Endothelial cell of hepatic sinusoid (primary cell): ENCODE data around the gene CELF2.
"Not testable (repeated sequence)": the region's sequence is repeated elsewhere in the genome, so short reads cannot be mapped to it uniquely, and the experiment has no call there.

Experiments used
- in situ Hi-C: cut with HindIII; loops from 2 replicates; pipeline ENCODE4 v1.10.0; 2017; ENCODE audit warnings: low sequenced_read_pairs

The CELF2 gene

DNA sequence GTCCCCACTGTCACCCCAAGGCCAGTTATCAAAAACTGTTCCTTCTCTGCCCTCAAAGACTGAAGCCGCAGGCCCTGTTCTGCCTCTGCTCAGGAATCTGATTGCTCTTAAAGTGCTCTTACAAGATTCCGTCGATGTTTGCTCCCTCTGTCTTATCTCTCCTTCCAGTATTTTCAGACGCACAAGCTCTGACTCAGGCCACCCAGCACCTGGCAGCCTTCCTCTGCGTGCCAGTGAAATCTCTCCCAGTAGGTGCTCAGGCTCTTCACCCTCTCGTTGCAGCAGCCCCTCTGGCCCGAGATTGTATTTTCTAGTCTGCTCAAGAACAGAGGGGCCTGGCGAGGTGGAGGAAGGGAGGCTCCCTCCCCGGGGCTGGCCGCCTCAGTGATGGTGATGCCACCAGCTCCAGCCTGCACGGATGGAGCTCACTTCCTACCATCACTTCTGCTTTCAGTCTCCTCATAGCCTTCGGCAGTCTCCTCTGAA is 317.5 kb downstream of the CELF2 start:
- in situ Hi-C loops = loop anchor here (5.0 kb wide), 1 partner anchor 33 kb away; no protein-coding TSS in a partner anchor

DNA sequence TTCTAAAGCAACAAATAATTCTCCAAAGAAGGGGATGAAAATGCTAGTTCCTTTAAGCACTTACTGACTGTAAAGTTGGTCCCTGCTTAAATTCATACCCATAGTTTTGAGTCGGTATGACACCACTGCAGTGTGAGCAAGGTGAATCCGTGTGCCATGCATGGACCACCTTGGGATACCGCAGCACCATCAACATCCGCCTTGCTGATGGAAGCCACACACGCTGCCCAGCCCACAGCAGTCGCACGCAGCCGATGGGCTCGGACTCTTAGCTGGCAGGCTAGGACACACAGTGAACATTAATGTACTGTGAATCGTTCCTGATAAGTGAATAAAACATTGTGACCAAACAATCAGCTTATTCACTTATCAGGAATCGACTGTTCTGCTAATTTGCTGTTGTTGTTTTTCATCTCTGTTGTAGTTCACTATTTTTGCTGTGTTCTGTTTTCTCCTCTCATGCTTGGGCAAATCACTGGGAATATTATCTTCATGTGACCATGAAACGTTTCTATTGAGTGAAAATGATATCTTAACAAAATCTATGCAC is 318.3 kb downstream of the CELF2 start:
- in situ Hi-C loops = loop anchor here (5.0 kb wide), 1 partner anchor 34 kb away; no protein-coding TSS in a partner anchor

DNA sequence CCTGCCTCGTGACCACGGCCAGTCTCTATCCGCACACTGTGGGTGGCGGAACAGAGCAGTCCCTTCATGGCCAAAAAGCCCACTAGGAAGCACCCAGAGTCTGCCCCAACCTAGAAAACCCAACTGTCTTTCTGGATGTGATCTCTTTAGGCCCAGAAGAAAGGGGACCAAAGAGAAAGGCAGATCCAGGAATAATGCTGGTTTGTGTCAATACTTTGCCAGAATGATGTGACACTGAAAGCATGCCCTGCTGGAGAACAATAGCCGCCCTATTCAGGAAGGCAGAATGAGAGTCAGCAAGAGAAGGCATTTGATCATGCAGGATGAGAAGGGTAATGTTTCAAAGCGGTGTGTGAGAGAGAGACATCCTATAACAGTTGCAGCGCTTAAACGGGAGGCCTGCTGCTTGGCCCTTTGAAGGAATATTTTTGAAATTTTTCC is 319.1 kb downstream of the CELF2 start:
- in situ Hi-C loops = loop anchor here (5.0 kb wide), 1 partner anchor 34 kb away; no protein-coding TSS in a partner anchor

DNA sequence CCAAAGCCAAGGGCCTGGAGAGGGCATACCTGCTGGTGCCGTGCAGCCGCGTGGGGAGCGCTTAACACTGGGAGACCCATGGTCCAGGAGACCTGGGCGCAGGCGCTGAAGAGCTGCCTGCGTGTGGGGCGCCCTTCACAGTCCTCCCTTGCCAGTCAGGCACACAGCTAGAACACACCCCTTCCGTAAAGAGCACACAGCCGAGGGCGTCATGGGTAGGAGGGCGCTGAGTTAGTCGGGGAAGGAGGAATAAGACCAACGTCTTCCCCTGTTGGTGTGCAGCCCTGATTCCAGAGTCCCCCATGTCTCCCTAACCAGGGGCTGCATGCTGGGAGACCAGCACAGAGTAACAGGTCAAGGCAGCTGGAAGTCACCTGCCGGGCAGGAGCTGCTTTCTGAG is 319.8 kb downstream of the CELF2 start:
- in situ Hi-C loops = loop anchor here (5.0 kb wide), 1 partner anchor 35 kb away; no protein-coding TSS in a partner anchor

DNA sequence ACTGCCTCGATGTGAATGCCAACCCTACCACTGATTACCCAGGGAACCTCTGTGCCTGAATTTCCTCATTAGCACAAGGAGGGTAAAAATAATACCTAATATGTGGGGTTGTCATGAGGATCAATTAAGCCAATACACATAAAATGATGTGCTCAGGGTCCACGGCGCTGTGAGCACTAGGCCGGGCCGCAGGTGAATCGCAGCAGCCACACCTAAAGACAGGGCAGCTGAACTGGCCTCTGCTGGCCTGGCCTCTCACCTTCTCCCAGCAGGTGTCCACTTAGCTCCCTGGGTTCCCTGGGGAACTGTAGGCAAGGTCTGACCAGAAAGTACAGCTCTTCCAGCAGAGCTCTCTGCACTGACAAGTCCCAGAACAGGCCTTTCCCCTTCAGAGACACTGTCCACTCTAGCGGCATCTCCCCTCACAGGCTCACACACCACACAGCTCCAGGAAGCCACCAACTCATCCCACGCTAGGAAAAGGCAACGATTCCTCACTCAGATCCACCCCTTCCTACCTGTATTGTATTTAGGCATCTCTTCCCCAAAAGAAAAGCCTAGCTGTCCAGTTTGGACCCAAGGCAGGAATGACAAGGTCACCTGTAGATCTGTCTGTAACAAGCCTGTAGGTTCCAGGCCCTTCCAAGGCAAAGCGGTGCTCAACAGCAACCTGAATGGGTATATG is 320.6 kb downstream of the CELF2 start:
- in situ Hi-C loops = loop anchor here (5.0 kb wide), 1 partner anchor 36 kb away; no protein-coding TSS in a partner anchor

- in situ Hi-C loops = loop anchor here (5.0 kb wide), 1 partner anchor 37 kb away; no protein-coding TSS in a partner anchor
These were observed 321.3 kb downstream of the CELF2 start for GRCh38 chr10:11339013-11339412.

DNA sequence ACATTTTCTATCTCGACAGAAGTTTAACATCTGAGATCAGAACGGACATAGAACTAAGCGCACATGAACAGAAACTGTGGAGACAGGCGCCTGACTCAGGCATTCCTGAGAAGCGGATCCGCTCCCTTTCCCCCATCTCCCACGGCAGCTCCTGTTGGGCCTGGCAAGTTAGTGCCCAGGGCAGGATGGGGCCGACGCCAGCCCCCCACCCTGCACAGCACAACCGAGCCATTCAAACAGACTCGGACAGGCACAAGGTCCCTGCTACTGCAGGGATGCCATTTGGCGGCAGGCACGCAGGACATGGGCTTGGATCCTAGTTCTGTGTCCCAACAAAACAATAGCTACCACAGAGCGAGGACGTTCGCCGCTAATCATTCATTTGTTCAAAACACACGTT is 322.0 kb downstream of the CELF2 start:
- in situ Hi-C loops = loop anchor here (5.0 kb wide), 1 partner anchor 37 kb away; no protein-coding TSS in a partner anchor

DNA sequence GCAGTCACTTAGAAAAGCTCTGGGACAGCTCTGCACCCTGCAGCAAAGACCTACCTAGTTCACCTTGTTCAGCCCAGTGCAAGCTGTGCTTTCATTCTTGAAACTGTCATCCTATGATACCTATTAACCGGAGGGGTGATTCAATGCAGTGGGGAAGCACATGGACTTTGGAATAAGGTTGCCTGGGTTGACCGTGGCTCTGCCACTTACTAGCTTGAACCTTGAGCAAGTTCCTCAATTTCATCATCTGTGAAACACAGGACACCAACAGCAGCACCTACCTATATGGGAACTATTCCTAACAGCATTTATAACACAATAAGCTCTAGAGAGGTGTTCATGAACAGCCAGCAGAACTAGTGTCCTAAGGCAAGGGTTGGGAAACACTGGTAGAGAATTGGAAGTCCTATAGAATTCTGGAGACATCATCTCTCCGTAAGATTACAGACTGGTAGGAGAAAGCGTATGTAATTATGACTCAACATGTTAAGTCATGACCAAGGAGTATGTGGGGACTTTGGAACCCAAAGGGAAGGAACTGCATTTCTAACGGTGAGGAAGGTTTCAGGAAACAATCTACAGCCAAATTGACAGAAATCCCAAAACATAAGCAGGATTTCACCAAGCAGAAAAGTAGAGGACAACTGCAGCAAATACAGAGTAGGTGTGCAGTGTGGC is 323.8 kb downstream of the CELF2 start:
- in situ Hi-C loops = no loop called here

DNA sequence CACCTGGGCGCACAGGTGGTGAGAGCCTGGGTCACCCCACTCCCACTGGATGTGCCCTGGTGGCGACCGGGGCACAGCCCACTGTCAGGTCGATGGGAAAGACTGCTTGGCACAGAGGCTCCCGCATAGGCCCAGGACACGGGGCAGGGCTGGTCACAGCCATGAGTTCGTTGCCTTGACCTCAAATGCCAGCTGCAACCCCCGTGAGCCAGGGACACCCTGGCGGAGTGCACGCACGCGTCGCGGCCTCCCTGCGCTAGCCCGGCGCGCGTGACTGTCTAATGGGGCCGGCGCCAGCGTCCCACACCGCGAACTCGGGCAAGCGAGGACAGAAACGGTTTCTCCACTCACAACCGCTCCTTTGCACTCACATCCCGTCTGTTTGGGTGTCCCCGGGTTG is 326.4 kb downstream of the CELF2 start:
- in situ Hi-C loops = no loop called here

GRCh38 chr10:11344550-11344949 is 326.9 kb downstream of the CELF2 start:
- in situ Hi-C loops = no loop called here

DNA sequence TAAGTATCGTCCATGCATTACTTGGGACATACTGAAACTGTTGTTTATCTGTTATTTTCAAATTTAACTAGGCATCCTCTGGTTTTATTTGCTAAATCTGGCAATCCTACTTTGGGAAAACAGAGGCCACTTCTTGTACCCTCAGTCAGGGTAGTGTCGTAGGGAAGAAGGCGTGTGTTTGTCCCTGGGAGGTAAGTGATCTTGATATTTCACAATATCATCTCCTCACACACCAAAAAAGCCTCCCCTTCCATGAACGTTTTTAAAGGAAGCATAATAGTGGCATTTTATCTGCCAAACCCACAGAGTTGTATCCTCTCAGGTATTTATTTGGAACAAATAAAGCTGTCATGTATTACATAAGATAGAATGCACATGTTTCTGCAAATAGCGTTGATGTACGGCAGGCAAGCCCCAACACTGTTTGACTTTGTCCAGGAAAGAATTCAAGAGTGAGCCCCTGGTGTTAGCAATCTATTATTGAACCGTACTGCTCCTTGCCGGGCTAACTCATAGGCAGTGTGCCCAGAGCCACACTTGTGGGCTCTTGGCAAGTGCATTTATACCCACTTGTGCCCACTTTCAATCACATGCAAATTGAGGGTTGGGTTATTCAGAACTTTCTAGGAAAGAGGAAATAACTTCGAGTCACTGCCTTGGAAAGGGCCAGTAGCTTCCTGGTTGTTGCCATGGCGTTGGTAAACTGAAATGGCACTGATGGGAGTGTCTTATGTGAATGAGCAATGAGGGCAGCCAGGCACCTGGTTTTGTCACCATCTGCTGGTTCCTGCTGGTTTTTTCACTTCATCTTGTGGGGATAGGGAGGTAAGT is 327.8 kb downstream of the CELF2 start:
- in situ Hi-C loops = no loop called here

DNA sequence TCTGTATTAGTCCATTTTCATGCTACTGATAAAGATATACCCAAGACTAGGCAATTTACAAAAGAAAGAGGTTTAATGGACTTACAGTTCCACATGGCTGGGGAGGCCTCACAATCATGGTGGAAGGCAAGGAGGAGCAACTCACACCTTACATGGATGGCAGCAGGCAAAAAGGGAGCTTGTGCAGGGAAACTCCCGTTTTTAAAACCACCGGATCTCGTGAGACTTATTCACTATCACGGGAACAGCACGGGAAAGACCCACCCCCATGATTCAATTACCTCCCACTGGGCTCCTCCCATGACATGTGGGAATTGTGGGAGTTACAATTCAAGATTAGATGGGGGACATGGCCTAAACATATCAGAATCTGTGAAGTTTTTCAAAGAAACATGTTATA is 329.9 kb downstream of the CELF2 start:
- in situ Hi-C loops = not testable (repeated sequence)

- in situ Hi-C loops = no loop called here
These were observed 334.1 kb downstream of the CELF2 start for GRCh38 chr10:11351801-11352200.

GRCh38 chr10:11353006-11353896 is 335.6 kb downstream of the CELF2 start:
- in situ Hi-C loops = no loop called here

DNA sequence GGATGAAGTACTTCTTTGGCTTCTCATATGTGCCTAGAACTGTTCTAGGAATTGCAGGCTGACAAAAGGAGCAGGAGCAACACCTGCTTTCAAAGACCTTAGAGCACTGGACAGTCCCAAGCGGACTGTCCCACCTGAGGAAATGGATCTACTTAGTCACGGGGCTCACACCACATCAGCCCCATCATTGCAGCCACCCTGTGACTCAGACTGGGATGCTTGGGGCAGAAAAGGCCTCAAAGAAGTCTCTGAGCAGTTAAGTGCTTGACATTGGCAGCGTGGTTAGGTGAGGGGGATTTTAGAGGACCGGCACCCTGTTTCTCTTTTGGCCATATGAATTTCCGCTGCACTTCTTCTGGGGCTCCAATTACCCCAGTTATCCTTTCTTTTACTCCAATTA is 337.2 kb downstream of the CELF2 start:
- in situ Hi-C loops = no loop called here

- in situ Hi-C loops = no loop called here
These were observed 337.9 kb downstream of the CELF2 start for GRCh38 chr10:11355592-11355991.

DNA sequence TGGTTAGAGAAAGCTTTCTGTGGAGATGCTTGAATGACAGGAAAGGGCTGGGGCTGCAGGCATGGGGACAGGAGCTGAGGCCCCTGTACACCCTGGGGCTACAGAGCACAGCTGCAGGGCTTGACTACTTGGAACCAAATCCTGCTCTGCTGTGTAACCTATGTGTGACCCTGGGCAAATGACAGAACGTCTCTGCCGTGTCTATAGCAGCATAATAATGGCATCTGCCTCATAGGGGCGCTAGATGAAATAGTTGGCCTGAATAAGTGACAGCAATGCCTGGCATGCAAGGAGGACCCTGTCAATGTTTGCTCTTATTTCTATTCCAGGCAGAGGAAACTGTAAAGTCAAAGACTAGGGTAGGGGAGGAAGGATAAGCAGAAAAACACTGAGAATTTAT is 339.8 kb downstream of the CELF2 start:
- in situ Hi-C loops = no loop called here

DNA sequence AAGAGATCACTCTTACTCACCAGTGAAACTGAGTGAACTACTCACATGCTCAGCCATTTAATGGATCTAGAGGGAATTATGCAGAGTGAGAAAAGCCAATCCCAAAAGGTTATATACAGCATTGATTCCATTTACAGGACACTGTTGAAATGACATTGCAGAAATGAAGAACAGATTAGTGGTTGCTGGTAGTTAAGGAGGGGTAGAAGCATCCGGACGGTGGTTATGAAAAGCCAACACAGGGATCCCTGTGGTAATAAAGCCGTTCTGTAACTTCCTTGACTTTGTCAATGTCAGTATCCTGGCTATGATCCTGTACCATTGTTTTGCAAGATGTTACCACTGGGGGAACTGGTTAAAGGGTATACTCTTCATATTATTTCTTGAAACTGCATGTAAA is 340.3 kb downstream of the CELF2 start:
- in situ Hi-C loops = no loop called here

DNA sequence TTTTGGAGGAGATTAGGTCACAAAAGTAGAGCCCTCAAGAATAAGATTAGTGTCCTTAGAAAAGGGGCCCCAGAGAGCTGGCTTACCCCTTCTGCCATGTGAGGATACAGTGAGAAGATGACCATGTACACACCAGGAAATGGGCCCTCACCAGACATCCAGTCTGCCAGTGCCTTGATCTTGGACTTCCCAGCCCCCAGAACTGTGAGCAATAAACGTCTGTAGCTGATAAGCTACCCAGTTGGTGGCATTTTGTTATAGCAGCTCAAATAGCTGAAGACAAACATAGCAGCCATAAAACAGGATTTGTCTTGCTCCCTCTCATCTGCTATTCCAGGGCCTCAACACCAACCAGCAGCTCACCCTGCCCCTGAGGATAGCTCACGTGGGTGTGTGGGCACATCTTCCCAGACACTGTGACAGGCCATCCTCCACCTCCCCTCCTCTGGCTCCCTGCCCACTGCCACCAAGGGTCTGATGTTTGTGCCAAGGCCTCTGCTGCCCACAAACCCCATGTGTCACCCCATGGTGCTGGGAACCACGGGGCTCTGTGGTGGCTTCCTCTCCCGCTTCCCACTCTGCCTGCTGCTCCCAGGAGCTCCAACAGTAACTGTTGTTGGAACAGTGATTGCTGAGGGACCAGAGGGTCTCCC is 341.4 kb downstream of the CELF2 start:
- in situ Hi-C loops = no loop called here
